KMS-11 (cell line): Measurements from ENCODE around the gene APOBEC3A.

Source experiments
- H2AFZ ChIP-seq: fragments of 200-600 bp; sonication (generic); 2 replicates; pipeline ENCODE4 v1.6.1; 2016; ENCODE audit warnings: antibody characterized with exemption, mixed run types, low read depth
- H3K27ac ChIP-seq: fragments of 200-600 bp; sonication (generic); 2 replicates; pipeline ENCODE4 v1.6.1; 2016; ENCODE audit warnings: mild to moderate bottlenecking, mixed run types
- H3K27me3 ChIP-seq: fragments of 200-600 bp; sonication (generic); 2 replicates; pipeline ENCODE4 v1.6.1; 2017; ENCODE audit warnings: mild to moderate bottlenecking, low read depth, mixed run types, moderate library complexity; ENCODE audit not compliant: insufficient read depth
- H3K36me3 ChIP-seq: fragments of 200-600 bp; sonication (generic); 2 replicates; pipeline ENCODE4 v1.6.1; 2017; ENCODE audit warnings: mild to moderate bottlenecking, mixed run types; ENCODE audit not compliant: insufficient read depth
- H3K4me1 ChIP-seq: fragments of 200-600 bp; sonication (generic); 2 replicates; pipeline ENCODE4 v1.6.1; 2016; ENCODE audit warnings: mild to moderate bottlenecking, low read depth, mixed run types; ENCODE audit not compliant: poor library complexity, severe bottlenecking
- H3K4me2 ChIP-seq: fragments of 200-600 bp; sonication (generic); 2 replicates; pipeline ENCODE4 v1.7.0; 2016; ENCODE audit warnings: mild to moderate bottlenecking, mixed run types
- H3K4me3 ChIP-seq: fragments of 200-600 bp; sonication (generic); IDR thresholded peaks from 2 replicates; pipeline ENCODE4 v1.6.1; 2017; ENCODE audit warnings: low read depth, low read length, mixed read lengths; ENCODE audit not compliant: insufficient read depth
- H3K79me2 ChIP-seq: fragments of 200-600 bp; sonication (generic); 2 replicates; pipeline ENCODE4 v1.6.1; 2016; ENCODE audit warnings: low read depth, mixed run types; ENCODE audit not compliant: insufficient read depth
- H3K9ac ChIP-seq: fragments of 200-600 bp; sonication (generic); 2 replicates; pipeline ENCODE4 v1.6.1; 2016; ENCODE audit warnings: mild to moderate bottlenecking, mixed run types
- H4K20me1 ChIP-seq: fragments of 200-600 bp; sonication (generic); 2 replicates; pipeline ENCODE4 v1.6.1; 2016; ENCODE audit warnings: mild to moderate bottlenecking, mixed run types; ENCODE audit not compliant: insufficient read depth
- CTCF ChIP-seq: fragments of 200-600 bp; sonication (generic); conservative IDR thresholded peaks from 2 replicates; pipeline ENCODE4 v1.6.1; 2017; ENCODE audit warnings: low read depth, mild to moderate bottlenecking, antibody characterized with exemption, low read length, moderate library complexity, mixed read lengths

APOBEC3A gene

GRCh38 chr22:38957046-38957770 lies at the start of gene APOBEC3A:
APOBEC3A (plus strand) TSS chr22:38957609; CDS start chr22:38957692, 83 bp downstream.
- H3K4me2 ChIP-seq: no peak within 1 kb of the TSS
- no peaks in the 10 kb centered on the region for H4K20me1 ChIP-seq
- H3K27me3 ChIP-seq: peaks cover 7% of the 10 kb centered on the region
- no peaks in the 10 kb centered on the region for H3K79me2 ChIP-seq
- H3K27ac ChIP-seq: no peak within 1 kb of the TSS
- H3K9ac ChIP-seq: no peak within 1 kb of the TSS
- no peaks in the 10 kb centered on the region for H3K36me3 ChIP-seq
- TF ChIP-seq CTCF: no peak
- H3K4me1 ChIP-seq: peaks cover 21% of the 10 kb centered on the region
- no peak within 1 kb of the TSS for H3K4me3 ChIP-seq
- H2AFZ ChIP-seq: no peak within 1 kb of the TSS

GRCh38 chr22:38907767-38908166 lies 49.6 kb upstream of the APOBEC3A start:
- Histone ChIP-seq H4K20me1 (no peaks in the 10 kb centered on the region), H3K36me3 (no peaks in the 10 kb centered on the region), H3K79me2 (no peaks in the 10 kb centered on the region), H3K27me3 (no peaks in the 10 kb centered on the region), H3K9ac (no peak overlapping the region), H3K27ac (no peak overlapping the region), H3K4me2 (no peak overlapping the region), H2AFZ (no peak overlapping the region), H3K4me1 (peaks cover 2% of the 10 kb centered on the region), H3K4me3 (no peak overlapping the region)
- TF ChIP-seq CTCF: no peak

GRCh38 chr22:38911434-38911833 lies 46.0 kb upstream of the APOBEC3A start:
- H2AFZ ChIP-seq: no peak overlapping the region
- H4K20me1 ChIP-seq: no peaks in the 10 kb centered on the region
- no peak overlapping the region for H3K27ac ChIP-seq
- no peak overlapping the region for H3K4me3 ChIP-seq
- H3K9ac ChIP-seq: no peak overlapping the region
- no peaks in the 10 kb centered on the region for H3K4me1 ChIP-seq
- no peaks in the 10 kb centered on the region for H3K27me3 ChIP-seq
- no peaks in the 10 kb centered on the region for H3K79me2 ChIP-seq
- no peak overlapping the region for H3K4me2 ChIP-seq
- no peaks in the 10 kb centered on the region for H3K36me3 ChIP-seq
- no peak for TF ChIP-seq CTCF

- Histone ChIP-seq H2AFZ (no peak overlapping the region), H3K27me3 (peaks cover 15% of the 10 kb centered on the region; the same call in 1 of the 2 replicates), H3K27ac (no peak overlapping the region), H3K4me3 (no peak overlapping the region), H3K36me3 (no peaks in the 10 kb centered on the region), H3K4me2 (no peak overlapping the region), H4K20me1 (no peaks in the 10 kb centered on the region), H3K79me2 (no peaks in the 10 kb centered on the region), H3K9ac (no peak overlapping the region), H3K4me1 (no peaks in the 10 kb centered on the region)
- TF ChIP-seq CTCF: no peak
Measured at GRCh38 chr22:38919631-38920190, 37.7 kb upstream of the APOBEC3A start.
